ENCODE measurements around the gene ARHGAP42.

ARHGAP42 gene

GRCh38 chr11:100923555-100923954, 236.5 kb downstream of the ARHGAP42 start:
- DNase-seq (ENCODE audit: low read depth in 1 of 2, low spot score in 1 of 2) = no peak
- H3K27ac ChIP-seq (replicated peaks) = no peak overlapping the region
- H3K4me3 ChIP-seq (replicated peaks; ENCODE audit: insufficient read depth, low read length) = no peak overlapping the region
- TF ChIP-seq GABPA (IDR thresholded peaks at IDR 0.05; ENCODE audit: low read depth) (no peak), SPI1 (IDR thresholded peaks at IDR 0.05; ENCODE audit: borderline replicate concordance, low read depth) (no peak), POLR2AphosphoS5 (IDR thresholded peaks at IDR 0.05; ENCODE audit: low read depth) (no peak), REST (IDR thresholded peaks at IDR 0.05; ENCODE audit: insufficient replicate concordance, low read depth) (no peak)
- TF ChIP-seq, protein P1, sequence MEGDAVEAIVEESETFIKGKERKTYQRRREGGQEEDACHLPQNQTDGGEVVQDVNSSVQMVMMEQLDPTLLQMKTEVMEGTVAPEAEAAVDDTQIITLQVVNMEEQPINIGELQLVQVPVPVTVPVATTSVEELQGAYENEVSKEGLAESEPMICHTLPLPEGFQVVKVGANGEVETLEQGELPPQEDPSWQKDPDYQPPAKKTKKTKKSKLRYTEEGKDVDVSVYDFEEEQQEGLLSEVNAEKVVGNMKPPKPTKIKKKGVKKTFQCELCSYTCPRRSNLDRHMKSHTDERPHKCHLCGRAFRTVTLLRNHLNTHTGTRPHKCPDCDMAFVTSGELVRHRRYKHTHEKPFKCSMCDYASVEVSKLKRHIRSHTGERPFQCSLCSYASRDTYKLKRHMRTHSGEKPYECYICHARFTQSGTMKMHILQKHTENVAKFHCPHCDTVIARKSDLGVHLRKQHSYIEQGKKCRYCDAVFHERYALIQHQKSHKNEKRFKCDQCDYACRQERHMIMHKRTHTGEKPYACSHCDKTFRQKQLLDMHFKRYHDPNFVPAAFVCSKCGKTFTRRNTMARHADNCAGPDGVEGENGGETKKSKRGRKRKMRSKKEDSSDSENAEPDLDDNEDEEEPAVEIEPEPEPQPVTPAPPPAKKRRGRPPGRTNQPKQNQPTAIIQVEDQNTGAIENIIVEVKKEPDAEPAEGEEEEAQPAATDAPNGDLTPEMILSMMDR (IDR thresholded peaks at IDR 0.05; ENCODE audit: insufficient read depth, low read length) = no peak
- no peaks in the 10 kb centered on the region for H3K27me3 ChIP-seq (ENCODE audit: insufficient read depth, poor library complexity, severe bottlenecking)

DNA sequence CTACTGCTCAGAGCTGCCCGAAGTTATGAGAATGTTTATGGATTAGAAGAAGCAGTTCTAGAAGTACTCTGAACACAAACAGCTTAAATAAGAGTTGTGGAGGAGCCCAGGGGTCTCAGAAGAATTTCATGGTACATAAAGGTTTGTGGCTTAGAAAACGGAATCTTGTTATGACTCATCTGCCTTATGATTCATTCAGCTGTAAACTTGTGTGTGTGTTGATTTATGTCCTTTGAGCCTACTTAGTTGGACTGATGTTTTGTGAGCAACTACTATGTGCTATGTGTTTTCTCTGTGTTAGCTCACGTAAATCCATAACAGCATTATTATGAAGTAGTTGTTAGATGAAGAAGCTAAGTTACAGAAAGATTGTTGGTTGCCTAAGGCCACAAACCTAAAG, 238.8 kb downstream of the ARHGAP42 start:
- Histone ChIP-seq H3K27ac (replicated peaks) (no peak overlapping the region), H3K27me3 (ENCODE audit: insufficient read depth, poor library complexity, severe bottlenecking) (no peaks in the 10 kb centered on the region), H3K4me3 (replicated peaks; ENCODE audit: insufficient read depth, low read length) (no peak overlapping the region)
- no peak for TF ChIP-seq REST (IDR thresholded peaks at IDR 0.05; ENCODE audit: insufficient replicate concordance, low read depth)
- TF ChIP-seq GABPA (IDR thresholded peaks at IDR 0.05; ENCODE audit: low read depth) = no peak
- no peak for TF ChIP-seq SPI1 (IDR thresholded peaks at IDR 0.05; ENCODE audit: borderline replicate concordance, low read depth)
- TF ChIP-seq, protein P1 (IDR thresholded peaks at IDR 0.05; ENCODE audit: insufficient read depth, low read length) = no peak
- DNase-seq (ENCODE audit: low read depth in 1 of 2, low spot score in 1 of 2) = no peak

GRCh38 chr11:100927579-100927978, 240.5 kb downstream of the ARHGAP42 start:
- H3K4me3 ChIP-seq (replicated peaks; ENCODE audit: insufficient read depth, low read length) = no peak overlapping the region
- TF ChIP-seq SPI1 (IDR thresholded peaks at IDR 0.05; ENCODE audit: borderline replicate concordance, low read depth) (no peak), POLR2AphosphoS5 (IDR thresholded peaks at IDR 0.05; ENCODE audit: low read depth) (no peak), GABPA (IDR thresholded peaks at IDR 0.05; ENCODE audit: low read depth) (no peak), REST (IDR thresholded peaks at IDR 0.05; ENCODE audit: insufficient replicate concordance, low read depth) (no peak)
- TF ChIP-seq, protein P1 (IDR thresholded peaks at IDR 0.05; ENCODE audit: insufficient read depth, low read length) = no peak
- no peak for DNase-seq (ENCODE audit: low read depth in 1 of 2, low spot score in 1 of 2)
- H3K27ac ChIP-seq (replicated peaks) = no peak overlapping the region
- H3K27me3 ChIP-seq (ENCODE audit: insufficient read depth, poor library complexity, severe bottlenecking) = no peaks in the 10 kb centered on the region

Measured in HL-60 (cell line).